ENCODE measurements around the gene BCL7A. TPM values are rescaled to one million over a fixed set of nuclear protein-coding genes. Genes with fewer than 3 reads are reported as not detected.
A peak's percentile ranks its signal among the peaks of the same experiment; 100 is the strongest.

BCL7A gene
- polyA plus RNA-seq, 1 donor: 16.8 TPM

- no peak for DNase-seq (ENCODE audit: low read depth)
These were observed 24.6 kb upstream of the BCL7A start for GRCh38 chr12:121996945-121997612.

DNA sequence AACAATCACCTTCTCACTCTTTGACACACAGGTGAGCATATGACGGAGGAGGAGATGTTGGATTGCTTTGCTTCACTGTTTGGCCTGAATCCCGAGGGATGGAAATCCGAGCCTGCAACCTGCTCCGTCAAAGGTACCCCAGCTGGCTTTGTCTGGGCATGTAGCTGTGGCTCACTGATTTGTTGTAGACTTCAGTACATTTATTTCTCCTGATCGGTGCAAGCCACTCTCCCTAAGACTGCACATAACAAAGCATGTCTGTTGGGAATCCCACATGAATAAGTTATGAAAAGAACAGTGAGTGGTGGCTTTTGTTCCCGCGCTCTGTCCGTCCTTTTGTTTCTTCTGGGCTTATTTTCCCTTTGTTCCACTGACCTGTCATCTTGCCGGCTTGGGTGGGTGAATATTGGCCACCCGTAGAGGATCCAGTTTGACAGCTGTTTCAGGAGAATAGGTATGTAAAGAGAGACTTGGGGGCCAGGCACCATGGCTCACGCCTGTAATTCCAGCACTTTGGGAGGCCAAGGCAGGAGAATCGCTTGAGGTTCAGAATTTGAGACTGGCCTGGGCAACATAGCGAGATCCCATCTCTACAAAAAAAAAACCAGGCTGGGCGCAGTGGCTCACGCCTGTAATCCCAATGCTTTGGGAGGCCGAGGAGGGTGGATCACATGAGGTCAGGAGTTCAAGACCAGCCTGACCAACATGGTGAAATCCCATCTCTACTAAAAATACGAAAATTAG, 20.0 kb upstream of the BCL7A start:
- no peak for DNase-seq (ENCODE audit: low read depth)

DNA sequence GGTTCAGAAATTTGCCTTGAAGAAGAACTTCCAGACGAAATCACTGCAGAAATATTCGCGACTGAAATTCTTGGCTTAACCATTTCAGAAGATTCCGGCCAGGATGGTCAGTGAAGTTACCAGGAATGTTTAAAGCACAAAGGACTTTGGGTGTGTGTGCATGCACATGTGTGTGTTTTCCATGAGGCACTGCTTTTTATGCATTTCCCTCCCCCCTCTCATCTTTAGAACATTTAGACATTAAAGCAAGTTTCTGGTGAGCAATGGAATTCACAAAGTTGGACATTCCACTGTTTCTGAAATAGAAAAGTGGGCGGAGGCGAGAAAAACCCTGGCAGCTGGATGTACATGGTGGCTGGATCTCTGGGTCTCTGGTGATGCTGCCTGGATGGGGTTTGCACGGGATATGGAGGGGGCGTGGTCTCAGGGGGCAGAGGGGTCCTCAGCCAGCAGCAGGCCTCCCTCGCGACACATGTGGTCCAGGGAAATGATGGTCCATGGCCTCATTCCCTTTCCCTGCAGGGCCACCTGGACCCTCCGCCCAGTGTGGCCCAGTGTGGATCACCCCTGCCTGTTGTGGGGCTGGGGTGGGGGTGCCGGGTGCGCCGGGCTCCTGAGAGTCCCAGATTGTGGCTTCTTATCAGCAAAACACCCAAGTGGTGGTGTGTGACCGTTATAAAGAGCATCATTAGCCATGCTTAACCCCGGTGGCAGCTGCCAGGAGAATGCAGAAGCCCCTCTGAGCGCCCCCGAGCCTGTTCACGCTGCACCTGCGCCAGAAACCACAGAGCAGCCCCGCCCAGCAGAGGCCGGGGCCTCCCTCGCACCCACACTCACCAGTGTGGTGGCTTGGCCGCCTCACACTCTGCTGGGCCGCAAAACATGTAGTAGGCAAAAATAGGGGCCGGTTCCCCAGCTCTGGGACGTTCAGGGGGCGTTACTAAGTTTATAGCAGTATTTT, 17.8 kb upstream of the BCL7A start:
- no peak for DNase-seq (ENCODE audit: low read depth)

DNA sequence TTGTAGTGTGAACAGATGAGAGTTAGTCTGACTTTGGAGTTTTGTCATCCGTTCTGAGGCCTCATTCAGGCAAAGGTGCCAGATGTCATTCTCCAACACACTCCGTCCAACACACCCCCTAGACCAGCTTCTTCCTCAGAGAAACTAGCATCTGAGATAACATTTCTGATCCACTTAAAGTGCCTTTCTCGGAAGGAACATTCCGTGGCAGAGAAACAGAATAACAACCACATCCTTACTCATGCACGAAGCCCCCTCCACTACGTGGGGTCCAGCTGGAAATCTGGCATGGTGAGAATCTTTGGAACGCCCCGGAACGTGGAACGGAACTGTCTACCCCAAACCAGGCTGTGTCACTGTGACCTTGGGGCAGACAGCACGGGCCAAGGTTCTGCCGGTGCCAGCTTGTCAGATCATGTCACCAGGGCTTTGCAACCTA, 17.0 kb upstream of the BCL7A start:
- DNase-seq (ENCODE audit: low read depth): no peak

GRCh38 chr12:122005252-122005776, 16.4 kb upstream of the BCL7A start:
- DNase-seq (ENCODE audit: low read depth): no peak

GRCh38 chr12:122006186-122006926, 15.3 kb upstream of the BCL7A start:
- no peak for DNase-seq (ENCODE audit: low read depth)

- no peak for DNase-seq (ENCODE audit: low read depth)
These were observed 11.9 kb upstream of the BCL7A start for GRCh38 chr12:122009741-122010140.

DNA sequence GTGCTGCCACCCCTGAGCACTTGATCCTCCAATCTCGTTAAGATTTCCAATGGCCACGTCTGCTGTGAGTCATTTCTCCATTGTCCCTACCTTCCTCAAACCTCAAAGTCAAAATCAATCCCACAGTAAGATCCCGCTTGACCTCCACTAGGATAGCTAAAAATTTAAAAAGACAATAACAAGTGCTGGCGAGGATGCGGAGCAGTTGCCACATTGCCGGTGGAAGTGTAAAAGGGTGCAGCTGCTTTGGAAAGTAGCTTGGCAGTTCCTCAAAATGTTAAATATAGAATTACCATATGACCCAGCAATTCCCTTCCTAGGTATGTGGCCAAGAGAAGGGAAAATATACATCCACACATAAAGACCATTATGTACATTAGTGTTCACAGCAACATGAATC, 9.5 kb upstream of the BCL7A start:
- no peak for DNase-seq (ENCODE audit: low read depth)

- no peak for DNase-seq (ENCODE audit: low read depth)
These were observed 8.5 kb upstream of the BCL7A start for GRCh38 chr12:122013136-122013535.

DNA sequence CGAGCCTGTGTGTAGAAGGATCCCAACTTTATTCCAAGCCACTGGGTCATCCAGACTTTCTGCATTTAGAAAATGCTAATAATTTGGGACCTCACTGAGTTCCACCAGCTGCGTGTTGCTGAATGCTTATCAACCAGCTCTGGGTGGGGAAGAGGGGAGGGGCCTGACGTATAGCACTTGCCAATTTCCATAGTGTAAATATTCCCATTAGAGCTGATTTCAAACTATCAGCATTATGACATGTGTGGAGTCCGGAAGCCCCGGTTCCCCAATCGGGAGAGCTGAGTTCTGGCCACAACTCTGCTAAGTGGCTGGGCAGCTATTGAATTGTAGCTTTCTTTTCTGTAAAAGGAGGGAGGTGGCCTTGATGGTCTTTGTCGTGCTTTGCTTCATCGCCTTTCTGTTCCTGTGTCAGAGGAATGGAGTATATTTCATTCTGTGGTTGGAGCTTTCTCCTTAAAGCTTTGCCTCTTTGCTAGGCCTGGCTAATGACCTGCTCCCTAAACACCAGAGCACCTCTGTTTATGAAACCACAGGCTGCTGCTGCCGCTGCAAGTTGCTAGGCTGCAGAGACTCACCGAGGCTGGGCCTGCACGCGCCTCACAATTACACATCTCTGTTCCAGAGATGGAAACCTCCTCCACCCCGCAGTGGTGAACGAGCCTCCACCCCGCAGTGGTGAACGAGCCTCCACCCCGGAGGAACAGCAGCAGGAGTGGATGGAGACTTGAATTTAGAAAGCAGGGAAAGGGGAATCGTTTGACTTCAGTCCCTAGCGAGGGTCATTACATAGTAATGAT, 7.7 kb upstream of the BCL7A start:
- no peak for DNase-seq (ENCODE audit: low read depth)

- DNase-seq (ENCODE audit: low read depth): no peak
These were observed 6.9 kb upstream of the BCL7A start for GRCh38 chr12:122014781-122015180.

GRCh38 chr12:122018457-122018856, 3.2 kb upstream of the BCL7A start:
- DNase-seq (ENCODE audit: low read depth): no peak

- no peak for DNase-seq (ENCODE audit: low read depth)
These were observed 2.7 kb upstream of the BCL7A start for GRCh38 chr12:122018937-122019336.

- no peak for DNase-seq (ENCODE audit: low read depth)
These were observed 890 bp upstream of the BCL7A start for GRCh38 chr12:122020795-122021192.

GRCh38 chr12:122021193-122021821, 377 bp upstream of the BCL7A start:
- no peak for DNase-seq (ENCODE audit: low read depth)

- no peak for DNase-seq (ENCODE audit: low read depth)
These were observed 982 bp downstream of the BCL7A start for GRCh38 chr12:122022393-122023338.

GRCh38 chr12:122023339-122024131, 1.9 kb downstream of the BCL7A start:
- DNase-seq (ENCODE audit: low read depth): peak; percentile 52

Data from forelimb muscle (tissue), 1 donor.